ENCODE results near the gene ALDH18A1. TPM values are rescaled to one million over a fixed set of nuclear protein-coding genes. Genes with fewer than 3 reads are reported as not detected.

The ALDH18A1 gene
- total RNA-seq, 1 donor from 2014 or later, result 122 TPM

- peaks cover 42% of the 10 kb centered on the region for H3K27me3 Mint-ChIP-seq (ENCODE audit: insufficient read depth)
Measured at GRCh38 chr10:95558593-95559320, 97.8 kb downstream of the ALDH18A1 start.

GRCh38 chr10:95556994-95557767, 99.3 kb downstream of the ALDH18A1 start:
- no peak overlapping the region for H3K4me3 Mint-ChIP-seq
- H3K36me3 Mint-ChIP-seq (ENCODE audit: low read depth), result no peaks in the 10 kb centered on the region
- H3K27ac Mint-ChIP-seq, result no peak overlapping the region
- intact Hi-C loops (cut with micrococcal nuclease), result no loop called here
- H3K9me3 Mint-ChIP-seq, result peaks cover 4% of the 10 kb centered on the region
- DNase-seq (ENCODE audit: low spot score), result no peak
- peaks cover 15% of the 10 kb centered on the region for H3K4me1 Mint-ChIP-seq (ENCODE audit: low read depth)
- peaks cover 37% of the 10 kb centered on the region for H3K27me3 Mint-ChIP-seq (ENCODE audit: insufficient read depth)

More at GRCh38 chr10:95558593-95559320, 97.8 kb downstream of the ALDH18A1 start:
- intact Hi-C loops (cut with micrococcal nuclease), result no loop called here
- no peak overlapping the region for H3K27ac Mint-ChIP-seq
- H3K9me3 Mint-ChIP-seq, result no peaks in the 10 kb centered on the region
- DNase-seq (ENCODE audit: low spot score), result no peak
- no peaks in the 10 kb centered on the region for H3K36me3 Mint-ChIP-seq (ENCODE audit: low read depth)
- no peak overlapping the region for H3K4me3 Mint-ChIP-seq
- peaks cover 15% of the 10 kb centered on the region for H3K4me1 Mint-ChIP-seq (ENCODE audit: low read depth)

Other genes with a start within 250 kb of the ALDH18A1 start
- gene SORBS1, start 95.3 kb downstream of the ALDH18A1 start, total RNA-seq, result 0.59 and 0.73 TPM in 2 replicates
- 56.3 and 58.0 TPM in 2 replicates for gene TCTN3, start 37.2 kb upstream of the ALDH18A1 start, total RNA-seq
- gene ENTPD1, start 99.5 kb upstream of the ALDH18A1 start, total RNA-seq, result 25.8 and 26.3 TPM in 2 replicates

All from activated T-helper 1 cell treated with anti-CD3 and anti-CD28 coated beads, Interleukin-12 subunit alpha, Interleukin-12 subunit beta, Interleukin-2, Interleukin-4 antibody, amounts not matched to agents 30 ng/mL and 10 ng/mL and 1 ng/mL, durations not matched to agents 14 hours and 24 hours and 36 hours (primary cell).